NOMO-1 (cell line): ENCODE results near the gene GSK3B.
A peak's percentile ranks its signal among the peaks of the same experiment; 100 is the strongest.

Experiments used
- DNase-seq, 2 experiments: peaks; one replicate each; lab custom pipeline; 2025; ENCODE audit not compliant: unreplicated experiment in 2 of 2; lab: John Stamatoyannopoulos, UW

Gene GSK3B

DNA sequence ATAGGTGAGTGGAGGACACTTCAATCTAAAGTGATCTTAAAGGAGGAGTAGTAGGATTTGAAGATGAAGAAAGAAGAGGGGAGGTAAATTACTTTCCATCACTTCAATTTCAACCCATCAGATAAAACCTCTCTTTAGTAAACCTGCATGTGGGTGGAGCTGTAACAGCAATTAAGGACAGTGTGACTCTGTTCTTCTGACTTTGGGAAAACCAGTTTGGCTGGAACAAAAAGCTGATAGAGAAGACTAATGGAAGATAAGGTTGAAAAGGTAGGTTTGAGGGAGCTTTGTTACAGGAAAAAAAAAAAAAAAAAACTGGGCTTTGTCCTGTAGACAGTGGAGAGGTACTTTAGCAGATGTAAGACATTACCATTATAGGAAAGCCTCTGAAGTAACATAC lies 4.5 kb upstream of the GSK3B start:
- DNase-seq: no peak

DNA sequence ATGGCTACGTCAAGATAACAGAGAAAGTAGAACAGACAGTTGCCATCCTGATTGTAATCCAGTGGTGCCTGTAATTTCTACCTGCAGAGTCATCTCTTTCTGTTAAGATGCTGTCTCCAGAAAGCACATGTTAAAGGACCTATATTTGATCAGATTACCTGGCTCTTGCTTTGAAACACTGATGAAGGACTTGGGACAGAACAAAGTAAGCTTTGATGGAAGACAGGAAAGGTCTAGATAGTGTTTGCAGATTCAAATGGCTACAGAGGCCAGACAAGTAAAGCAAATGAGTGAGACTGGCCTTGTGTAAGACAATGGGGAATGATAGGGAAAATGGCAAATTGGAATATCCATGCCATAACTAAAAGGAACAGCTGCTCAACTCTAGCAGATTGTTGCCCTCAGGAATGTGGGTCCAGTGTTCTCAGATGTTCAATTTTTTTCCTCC lies 1.8 kb upstream of the GSK3B start:
- DNase-seq: no peak

- DNase-seq: peak; percentile 84 to 94
These were observed 1.2 kb upstream of the GSK3B start for GRCh38 chr3:120095226-120095978.

- DNase-seq: peak; percentile 100
These were observed 554 bp upstream of the GSK3B start for GRCh38 chr3:120094776-120095225.

- DNase-seq: peak; percentile 10 to 25
These were observed 932 bp downstream of the GSK3B start for GRCh38 chr3:120093119-120093910.

DNA sequence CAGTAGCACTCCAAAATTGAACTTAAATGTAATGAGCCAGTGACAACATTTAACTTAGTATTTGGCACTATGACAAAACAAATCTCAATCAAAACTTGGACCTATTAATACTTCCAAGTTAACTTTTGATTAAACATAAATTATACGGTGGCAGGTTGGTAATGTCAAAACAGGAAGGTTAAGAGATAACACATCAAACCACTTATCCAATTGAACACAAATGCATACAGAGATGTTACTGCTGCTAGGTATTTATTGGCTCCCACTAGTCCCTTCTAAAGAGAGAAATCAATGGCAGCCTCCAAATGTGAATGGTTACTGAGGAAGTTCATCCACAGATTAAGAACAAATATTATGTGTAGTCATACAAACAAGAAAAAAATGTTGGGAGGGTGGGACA lies 1.8 kb downstream of the GSK3B start:
- no peak for DNase-seq

GRCh38 chr3:120090422-120090821 lies 3.8 kb downstream of the GSK3B start:
- no peak for DNase-seq

DNA sequence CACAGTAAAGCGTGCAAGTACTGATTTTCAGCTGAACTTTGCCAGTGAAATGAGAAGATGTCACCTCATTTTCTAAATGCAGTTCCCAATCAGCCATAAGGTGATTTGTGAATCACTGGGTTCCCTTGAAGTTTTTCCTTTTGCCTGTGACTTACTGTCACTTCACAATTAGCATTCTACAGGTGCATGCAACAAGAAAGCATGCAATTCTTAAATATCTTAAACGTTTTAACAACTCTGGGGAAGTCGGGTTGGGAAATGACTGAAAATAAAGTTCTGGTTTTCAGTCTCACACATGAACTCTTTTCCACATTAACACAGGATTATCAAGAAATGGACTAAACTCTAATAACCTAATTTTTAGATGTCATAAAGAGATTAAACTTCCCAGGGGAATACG lies 5.2 kb downstream of the GSK3B start:
- no peak for DNase-seq

DNA sequence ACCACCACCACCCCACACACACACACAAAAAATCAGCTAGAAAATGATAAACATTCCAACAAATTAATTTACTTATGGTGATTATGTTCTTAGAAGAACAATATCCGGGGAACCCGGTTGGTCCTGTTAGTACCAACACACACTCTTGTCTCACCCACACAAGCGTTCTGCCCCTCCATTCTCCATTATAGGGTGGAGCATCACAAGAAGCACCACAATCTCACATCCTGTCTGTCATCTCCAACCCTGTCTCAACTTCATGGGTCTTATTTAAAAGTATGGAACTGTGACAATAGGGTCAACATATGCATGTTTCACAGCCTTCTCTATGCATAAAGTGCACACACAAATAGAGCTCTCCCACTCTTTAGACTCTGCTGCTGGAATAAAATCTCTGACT lies 5.6 kb downstream of the GSK3B start:
- DNase-seq: no peak

DNA sequence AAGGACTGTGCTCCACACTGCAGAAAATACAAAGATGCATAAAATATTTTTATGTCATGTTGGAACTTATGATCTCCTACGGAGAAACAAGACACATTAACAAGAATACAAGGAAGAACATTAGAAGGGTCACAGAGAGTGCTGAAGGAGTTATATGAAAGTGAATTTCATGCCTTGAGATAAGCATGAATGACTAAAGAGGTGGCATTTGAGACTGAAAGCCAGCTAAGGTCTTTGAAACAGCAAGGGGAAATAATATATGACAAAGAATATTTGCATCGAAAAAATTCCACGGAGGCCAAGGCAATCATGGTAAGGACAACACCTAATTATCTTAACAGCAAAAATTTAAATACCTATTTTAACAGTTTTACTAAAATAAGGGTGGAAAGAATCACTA lies 12.5 kb downstream of the GSK3B start:
- DNase-seq: no peak

DNA sequence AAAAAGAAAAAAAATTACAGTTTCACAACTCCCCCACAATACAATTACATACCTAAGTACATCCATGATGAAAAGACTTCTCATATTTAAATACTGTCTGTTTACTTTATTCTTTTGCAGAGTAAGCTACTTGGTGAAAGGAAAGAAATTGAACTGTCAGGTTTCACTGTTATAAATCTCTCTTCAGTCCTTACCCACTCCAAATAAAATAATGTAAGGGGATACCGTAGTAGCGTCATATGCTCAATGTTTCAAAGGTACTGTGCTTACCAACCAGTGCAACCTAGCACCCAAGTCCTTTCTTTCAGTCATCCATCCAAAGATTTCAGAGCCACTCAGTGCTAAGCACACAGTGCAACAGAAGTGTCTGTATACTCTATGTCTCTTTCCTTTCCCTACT lies 13.4 kb downstream of the GSK3B start:
- DNase-seq: no peak

DNA sequence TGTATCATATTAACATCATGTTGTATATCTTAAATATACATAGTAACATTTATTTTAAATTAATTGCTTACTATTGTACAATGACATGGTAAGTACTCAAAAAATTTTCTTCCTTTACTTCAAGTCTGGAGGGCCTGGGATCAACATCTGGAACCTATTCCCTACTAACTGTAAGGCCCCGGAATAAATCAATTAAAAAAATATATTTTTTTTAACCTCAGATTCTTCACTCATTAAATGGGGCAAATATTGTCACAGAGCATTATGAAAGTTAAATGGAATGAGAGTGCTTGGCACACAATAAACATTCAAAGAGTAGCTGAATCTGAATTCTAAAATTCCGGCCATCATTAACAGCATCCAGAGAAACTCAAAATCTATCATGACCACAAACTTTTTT lies 16.5 kb downstream of the GSK3B start:
- DNase-seq: no peak

DNA sequence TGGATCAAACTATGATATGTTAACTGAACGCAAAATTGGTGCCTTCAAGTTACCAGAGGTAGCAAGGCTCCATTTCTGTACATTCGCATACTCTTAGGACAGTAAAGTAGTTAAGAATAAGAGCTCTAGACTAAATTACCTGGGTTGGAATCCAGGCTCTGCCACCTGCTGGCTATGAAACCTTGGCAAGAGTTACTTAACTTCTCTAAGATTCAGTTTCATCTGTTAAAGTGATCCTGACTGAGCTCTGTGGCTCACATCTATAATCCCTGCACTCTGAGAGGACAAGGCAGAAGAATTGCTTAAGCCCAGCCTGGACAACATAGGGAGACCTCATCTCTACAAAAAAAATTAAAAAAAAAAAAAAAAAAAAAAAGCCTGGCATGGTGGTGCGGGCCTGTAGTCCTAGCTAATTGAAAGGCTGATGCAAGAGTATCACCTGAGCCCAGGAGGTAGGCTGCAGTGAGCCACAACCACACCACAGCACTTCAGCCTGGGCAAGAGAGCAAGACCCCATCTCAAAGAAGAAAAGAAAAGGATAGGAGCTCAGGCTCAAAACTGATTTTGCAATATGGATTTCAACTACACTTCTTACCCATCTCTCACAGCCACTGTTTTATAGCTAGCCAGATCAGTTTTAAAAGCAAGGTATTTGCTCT lies 21.3 kb downstream of the GSK3B start:
- no peak for DNase-seq

DNA sequence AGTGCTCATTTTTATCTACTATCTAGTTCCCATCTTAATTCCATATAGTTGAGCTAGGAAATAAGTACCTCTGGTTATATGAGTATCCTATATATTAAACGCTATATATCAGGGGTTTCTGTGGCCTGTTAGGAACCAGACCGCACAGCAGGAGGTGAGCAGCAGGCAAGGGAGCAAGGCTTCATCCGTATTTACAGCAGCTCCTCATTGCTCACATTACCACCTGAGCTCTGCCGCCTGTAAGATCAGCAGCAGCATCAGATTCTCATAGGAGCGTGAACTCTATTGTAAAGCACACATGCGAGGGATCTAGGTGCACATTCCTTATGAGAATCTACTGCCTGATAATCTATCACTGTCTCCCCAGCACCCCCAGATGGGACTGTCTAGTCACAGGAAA lies 23.0 kb downstream of the GSK3B start:
- DNase-seq: no peak

- DNase-seq: no peak
These were observed 23.8 kb downstream of the GSK3B start for GRCh38 chr3:120070263-120070981.

- no peak for DNase-seq
These were observed 27.2 kb downstream of the GSK3B start for GRCh38 chr3:120067083-120067482.

GRCh38 chr3:120066634-120067033 lies 27.6 kb downstream of the GSK3B start:
- DNase-seq: no peak

DNA sequence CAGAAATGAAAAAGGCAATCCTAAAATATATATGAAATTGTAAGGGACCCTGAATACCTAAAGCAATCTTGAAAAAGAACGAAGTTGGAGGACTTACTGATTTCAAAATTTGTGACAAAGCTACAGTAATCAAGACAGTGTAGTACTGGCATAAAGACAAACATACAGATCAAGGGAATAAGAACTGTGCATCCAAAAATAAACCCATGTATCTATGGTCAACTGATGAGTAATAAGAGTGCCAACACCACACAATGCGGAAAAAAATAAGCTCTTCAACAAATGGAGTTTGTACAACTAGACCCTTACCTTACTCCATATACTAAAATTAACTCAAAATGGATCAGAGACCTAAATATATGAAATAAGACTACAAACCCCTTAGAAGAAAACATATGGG lies 29.6 kb downstream of the GSK3B start:
- no peak for DNase-seq

DNA sequence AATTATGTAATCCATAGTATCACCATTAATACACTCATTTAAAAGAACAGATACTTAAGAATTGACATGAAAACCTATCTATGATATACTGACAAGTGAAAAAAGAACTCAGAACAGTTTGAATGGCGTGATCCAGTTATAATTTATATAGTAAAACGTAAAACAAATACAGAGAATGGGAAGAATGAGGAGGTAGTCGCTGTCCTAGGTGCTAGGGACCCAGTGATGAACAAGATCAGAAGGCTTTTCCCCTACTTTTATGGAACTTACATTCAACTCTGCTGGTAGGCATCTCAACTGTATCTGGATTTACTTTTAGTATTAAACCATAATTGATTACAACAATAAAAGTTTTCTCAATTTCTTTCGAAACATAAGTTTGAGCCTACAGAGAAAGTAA lies 31.8 kb downstream of the GSK3B start:
- no peak for DNase-seq

GRCh38 chr3:120059081-120059864 lies 35.0 kb downstream of the GSK3B start:
- DNase-seq: no peak
